Epithelial cell of esophagus (primary cell): ENCODE data around the gene PACS1.

Experiments used
- DNase-seq: peaks from one replicate; pipeline ENCODE4 v3.0.0; 2010; ENCODE audit warnings: low read depth
- H3K4me3 ChIP-seq: 2 replicates; pipeline ENCODE4 v1.5.1; 2011; ENCODE audit warnings: mild to moderate bottlenecking, low read length, control low read depth
- CTCF ChIP-seq: IDR thresholded peaks from 2 replicates; pipeline ENCODE4 v1.5.1; 2011; ENCODE audit warnings: low read depth, mild to moderate bottlenecking, low read length, control low read depth, inconsistent platforms; ENCODE audit not compliant: insufficient read depth; ENCODE audit errors: missing control alignments

PACS1 gene

GRCh38 chr11:66062408-66062807 is 7.7 kb upstream of the PACS1 start:
- no peak for DNase-seq
- TF ChIP-seq CTCF, result no peak
- H3K4me3 ChIP-seq, result no peak overlapping the region

GRCh38 chr11:66063900-66064299 is 6.2 kb upstream of the PACS1 start:
- no peak for TF ChIP-seq CTCF
- H3K4me3 ChIP-seq, result no peak overlapping the region
- no peak for DNase-seq

- TF ChIP-seq CTCF, result no peak
- no peak for DNase-seq
- no peak overlapping the region for H3K4me3 ChIP-seq
These were observed 5.5 kb upstream of the PACS1 start for GRCh38 chr11:66064571-66064970.

GRCh38 chr11:66066751-66067150 is 3.3 kb upstream of the PACS1 start:
- no peak overlapping the region for H3K4me3 ChIP-seq
- TF ChIP-seq CTCF, result no peak
- DNase-seq, result no peak

GRCh38 chr11:66067640-66068039 is 2.4 kb upstream of the PACS1 start:
- no peak for TF ChIP-seq CTCF
- H3K4me3 ChIP-seq, result no peak overlapping the region
- no peak for DNase-seq

- H3K4me3 ChIP-seq, result no peak overlapping the region
- DNase-seq, result peak; percentile 77
- peak; percentile 93 for TF ChIP-seq CTCF
These were observed 1.8 kb upstream of the PACS1 start for GRCh38 chr11:66068154-66068821.
